ENCODE results near the gene RILPL2.

RILPL2 gene

DNA sequence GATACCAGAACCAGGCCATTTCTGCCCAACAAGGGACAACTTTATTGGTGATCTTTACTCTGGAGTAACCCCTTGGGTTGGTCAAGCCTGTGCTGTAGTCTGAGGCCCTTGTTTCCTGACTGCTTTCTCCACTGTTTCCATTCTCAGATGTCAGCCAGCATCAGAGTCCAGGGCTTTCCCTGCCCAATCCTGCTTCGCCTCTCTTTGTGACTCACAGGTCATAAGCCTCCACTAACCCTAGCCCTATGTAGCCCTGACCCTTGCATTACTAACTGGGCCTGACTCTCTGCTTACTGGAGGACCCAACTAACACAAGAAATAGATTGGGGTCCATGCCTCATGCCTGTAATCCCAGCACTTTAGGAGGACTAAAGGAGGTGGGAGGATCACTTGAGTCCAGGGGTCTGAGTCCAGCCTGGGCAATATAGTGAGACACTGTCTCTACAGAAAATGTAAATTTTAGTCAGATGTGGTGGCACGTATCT is 12.8 kb upstream of the RILPL2 start:
- TF ChIP-seq, protein P1, sequence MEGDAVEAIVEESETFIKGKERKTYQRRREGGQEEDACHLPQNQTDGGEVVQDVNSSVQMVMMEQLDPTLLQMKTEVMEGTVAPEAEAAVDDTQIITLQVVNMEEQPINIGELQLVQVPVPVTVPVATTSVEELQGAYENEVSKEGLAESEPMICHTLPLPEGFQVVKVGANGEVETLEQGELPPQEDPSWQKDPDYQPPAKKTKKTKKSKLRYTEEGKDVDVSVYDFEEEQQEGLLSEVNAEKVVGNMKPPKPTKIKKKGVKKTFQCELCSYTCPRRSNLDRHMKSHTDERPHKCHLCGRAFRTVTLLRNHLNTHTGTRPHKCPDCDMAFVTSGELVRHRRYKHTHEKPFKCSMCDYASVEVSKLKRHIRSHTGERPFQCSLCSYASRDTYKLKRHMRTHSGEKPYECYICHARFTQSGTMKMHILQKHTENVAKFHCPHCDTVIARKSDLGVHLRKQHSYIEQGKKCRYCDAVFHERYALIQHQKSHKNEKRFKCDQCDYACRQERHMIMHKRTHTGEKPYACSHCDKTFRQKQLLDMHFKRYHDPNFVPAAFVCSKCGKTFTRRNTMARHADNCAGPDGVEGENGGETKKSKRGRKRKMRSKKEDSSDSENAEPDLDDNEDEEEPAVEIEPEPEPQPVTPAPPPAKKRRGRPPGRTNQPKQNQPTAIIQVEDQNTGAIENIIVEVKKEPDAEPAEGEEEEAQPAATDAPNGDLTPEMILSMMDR (IDR thresholded peaks at IDR 0.05) = no peak
- Histone ChIP-seq H3K4me3 (no peak overlapping the region), H3K27ac (peak overlapping the region in 1 of 2 donors; percentile 37)
- DNase-seq (ENCODE audit: low spot score) = no peak

DNA sequence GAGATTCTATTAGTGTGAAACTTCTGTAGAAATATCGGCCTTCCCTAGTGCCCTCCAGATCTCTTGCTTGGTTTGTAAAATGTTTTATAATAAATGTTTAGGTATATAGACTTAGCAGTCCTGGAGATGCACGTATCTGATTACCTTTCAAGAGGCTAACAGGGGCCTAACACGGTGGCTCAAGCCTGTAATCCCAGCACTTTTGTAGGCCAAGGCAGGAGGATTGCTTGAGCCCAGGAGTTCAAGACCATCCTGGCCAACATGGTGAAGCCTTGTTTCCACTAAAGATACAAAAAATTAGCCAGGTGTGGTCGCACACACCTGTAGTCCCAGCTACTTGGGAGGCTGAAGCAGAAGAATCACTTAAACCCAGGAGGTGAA is 9.8 kb upstream of the RILPL2 start:
- TF ChIP-seq, protein P1 (IDR thresholded peaks at IDR 0.05) = no peak
- peak overlapping the region; percentile 21 for H3K4me3 ChIP-seq
- H3K27ac ChIP-seq = peak overlapping the region; percentile 64 to 93
- DNase-seq (ENCODE audit: low spot score) = no peak

GRCh38 chr12:123445388-123446332 is 9.2 kb upstream of the RILPL2 start:
- peak; percentile 81 for DNase-seq (ENCODE audit: low spot score)
- H3K4me3 ChIP-seq = peak overlapping the region; percentile 21
- peak overlapping the region; percentile 64 to 93 for H3K27ac ChIP-seq
- TF ChIP-seq, protein P1 (IDR thresholded peaks at IDR 0.05) = no peak

DNA sequence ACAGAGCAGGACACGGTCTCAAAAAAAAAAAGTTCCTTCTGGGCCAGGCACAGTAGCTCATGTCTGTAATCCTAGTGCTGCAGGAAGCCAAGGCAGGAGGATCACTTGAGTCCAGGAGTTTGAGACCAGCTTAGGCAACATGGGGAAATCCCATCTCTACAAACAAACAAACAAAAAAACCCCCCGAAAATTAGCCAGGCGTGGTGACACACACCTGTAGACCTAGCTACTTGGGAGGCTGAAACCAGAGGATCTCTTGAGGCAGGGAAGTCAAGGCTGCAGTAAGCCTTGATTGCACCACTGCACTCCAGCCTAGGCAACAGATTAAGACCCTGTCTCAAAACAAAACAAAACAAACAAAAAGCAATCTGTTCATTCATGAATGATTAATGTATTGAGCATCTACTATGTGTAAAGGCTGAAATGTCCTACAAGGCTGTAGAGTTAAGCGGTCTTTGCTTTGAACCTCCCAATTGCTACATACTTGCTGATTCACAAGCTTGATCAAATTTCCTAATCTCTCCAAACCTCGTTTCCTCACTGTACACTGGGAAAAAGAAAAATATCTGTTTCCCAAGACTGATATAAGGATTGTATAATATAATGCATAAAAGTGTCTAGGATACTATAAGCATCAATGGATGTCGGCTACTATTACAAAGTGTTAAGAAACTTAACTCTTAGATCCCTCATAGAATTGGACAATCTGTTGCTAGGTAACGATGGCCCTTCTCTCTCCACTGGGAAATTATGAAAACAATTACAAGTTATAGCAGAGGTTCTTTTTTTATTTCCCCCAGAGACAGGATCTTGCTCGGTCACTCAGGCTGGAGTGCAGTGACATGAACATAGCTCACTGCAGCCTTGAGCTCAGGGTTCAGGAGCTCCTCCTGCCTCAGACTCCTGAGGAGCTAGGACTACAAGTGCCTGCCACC is 7.9 kb upstream of the RILPL2 start:
- Histone ChIP-seq H3K27ac (peak overlapping the region; percentile 64 to 93), H3K4me3 (no peak overlapping the region)
- DNase-seq (ENCODE audit: low spot score) = no peak
- TF ChIP-seq, protein P1 (IDR thresholded peaks at IDR 0.05) = no peak

GRCh38 chr12:123442774-123443173 is 6.3 kb upstream of the RILPL2 start:
- H3K4me3 ChIP-seq = no peak overlapping the region
- TF ChIP-seq, protein P1 (IDR thresholded peaks at IDR 0.05) = no peak
- DNase-seq (ENCODE audit: low spot score) = no peak
- peak overlapping the region in 1 of 2 donors; percentile 16 for H3K27ac ChIP-seq

DNA sequence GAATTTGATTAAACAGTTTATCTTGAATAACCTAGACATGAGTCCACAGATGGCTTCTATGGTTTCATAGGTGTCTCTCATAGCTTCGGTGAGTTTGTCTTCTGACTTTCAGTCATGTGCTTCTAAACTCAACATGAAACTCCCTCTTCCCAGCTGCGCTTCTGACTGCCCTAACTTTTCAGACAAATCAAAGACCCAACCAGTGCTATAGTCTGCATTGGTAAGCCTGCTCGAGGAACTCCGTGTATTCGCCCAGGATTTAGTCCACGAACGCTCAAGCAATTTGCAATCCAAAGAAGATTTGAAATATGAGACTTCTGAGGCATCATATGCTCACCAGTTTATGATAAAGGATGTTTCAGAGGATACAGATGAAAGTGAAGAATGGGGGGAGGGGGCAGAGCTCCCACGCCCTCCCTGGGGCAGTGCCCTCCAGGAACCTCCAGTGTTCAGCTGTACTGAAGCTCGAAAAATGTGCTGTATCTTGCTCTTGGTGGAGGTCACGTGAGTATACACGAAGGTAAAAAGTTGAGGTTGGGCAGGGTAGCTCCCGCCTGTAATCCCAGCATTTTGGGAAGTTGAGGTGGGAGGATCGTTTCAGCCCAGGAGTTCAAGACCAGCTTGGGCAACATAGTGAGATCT is 5.2 kb upstream of the RILPL2 start:
- Histone ChIP-seq H3K4me3 (no peak overlapping the region), H3K27ac (no peak overlapping the region)
- TF ChIP-seq, protein P1 (IDR thresholded peaks at IDR 0.05) = no peak
- DNase-seq (ENCODE audit: low spot score) = no peak

Measured in coronary artery (tissue), 2 donors.